GM19372 (cell line): Measurements from ENCODE around the gene HLCS.
"Not testable (repeated sequence)": the region's sequence is repeated elsewhere in the genome, so short reads cannot be mapped to it uniquely, and the experiment has no call there.

Experiments used
- ATAC-seq: cut with Tn5 transposase; IDR thresholded peaks from one replicate; pipeline ENCODE4 v1.9.1; 2021; ENCODE audit warnings: mild to moderate bottlenecking, low read depth, moderate library complexity; ENCODE audit not compliant: unreplicated experiment

Gene HLCS

DNA sequence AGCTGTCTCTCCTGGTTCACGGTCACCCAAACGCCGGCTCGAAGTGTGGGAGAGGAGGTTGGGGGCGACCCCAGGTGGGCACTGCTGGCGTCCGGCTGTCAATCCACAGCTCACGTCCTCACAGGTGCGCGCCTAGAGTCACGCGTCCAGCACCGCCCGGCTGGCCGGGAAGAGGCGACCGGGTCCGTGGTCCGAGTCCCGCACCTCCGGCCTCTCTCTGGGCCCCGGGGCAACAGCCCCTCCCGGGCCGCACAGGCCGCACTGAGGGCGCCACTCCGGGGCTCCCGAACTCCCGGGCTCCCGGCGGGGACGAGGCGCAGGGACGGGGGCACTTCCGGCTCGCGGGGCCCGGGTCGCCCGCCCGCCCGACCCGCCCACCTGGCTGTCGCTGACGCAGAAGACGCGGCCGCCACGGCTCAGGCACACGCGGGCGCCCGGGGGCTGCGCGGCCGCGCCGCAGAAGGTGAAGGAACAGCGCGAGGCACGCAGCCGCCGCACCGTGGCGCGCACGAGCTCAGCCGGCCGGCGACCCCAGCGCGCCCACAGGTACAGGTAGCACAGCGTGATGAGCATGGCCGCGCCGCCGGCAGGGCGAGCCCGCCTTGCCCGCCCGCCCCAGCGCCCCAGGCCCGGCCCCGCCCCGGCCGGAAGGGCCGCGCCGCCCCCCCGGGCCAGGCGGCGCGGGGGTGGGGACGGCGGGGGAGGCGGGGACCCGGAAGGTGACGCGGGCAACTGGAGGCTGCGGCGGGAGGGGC, at the start of gene HLCS:
Gene HLCS (minus strand): TSS at position 604 of the 755 bp plus-strand sequence. CDS start 31 bp downstream, at position 573.
- ATAC-seq: peak; percentile 86

DNA sequence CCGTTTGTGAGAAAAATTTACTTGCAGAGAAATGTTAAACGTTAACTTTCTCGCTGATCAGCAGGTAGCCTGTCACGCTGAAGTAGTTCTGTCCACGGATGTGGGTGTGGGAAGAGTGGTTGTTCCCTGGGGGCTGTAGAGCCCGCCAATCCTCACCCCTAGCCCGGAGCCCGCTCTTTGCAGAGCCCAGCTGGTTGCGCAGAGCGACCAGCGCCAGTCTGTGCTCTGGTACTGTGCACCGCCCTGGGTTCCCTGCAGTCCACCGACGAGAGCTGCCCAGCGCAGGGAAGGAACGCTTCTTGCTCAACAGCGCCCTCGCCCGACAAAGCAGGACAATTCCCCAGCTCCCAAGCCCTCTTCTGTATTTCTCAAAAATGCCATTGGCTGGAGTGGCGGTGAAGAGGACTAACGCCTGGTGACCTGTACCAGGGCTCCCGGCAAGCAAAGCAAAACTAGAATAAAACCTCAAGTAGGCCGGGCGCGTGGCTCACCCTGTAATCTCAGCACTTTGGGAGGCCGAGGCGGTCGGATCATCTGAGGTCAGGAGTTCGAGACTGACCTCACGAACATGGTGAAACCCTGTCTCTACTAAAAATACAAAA, 43.4 kb upstream of the HLCS start:
- ATAC-seq: peak; percentile 83

DNA sequence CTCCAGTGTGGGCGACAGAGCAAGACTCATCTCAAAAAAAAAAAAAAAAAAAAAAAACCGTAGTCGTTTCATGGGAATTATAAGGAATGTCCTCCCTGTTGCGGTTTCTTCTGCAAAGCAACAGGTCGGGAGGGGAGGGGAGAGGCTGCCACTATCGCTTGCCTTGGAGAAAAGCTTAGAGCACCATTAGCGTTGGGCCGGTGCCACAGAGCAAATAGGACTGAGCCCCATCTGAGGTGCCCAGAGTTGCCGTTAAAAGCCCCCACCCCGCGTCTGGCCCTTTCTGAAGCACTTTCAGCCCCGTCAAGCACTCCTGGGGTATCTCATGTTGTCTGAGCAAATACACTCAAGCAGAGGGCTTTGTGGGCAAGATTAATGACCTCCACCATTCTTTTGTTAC, 42.3 kb upstream of the HLCS start:
- ATAC-seq: no peak

DNA sequence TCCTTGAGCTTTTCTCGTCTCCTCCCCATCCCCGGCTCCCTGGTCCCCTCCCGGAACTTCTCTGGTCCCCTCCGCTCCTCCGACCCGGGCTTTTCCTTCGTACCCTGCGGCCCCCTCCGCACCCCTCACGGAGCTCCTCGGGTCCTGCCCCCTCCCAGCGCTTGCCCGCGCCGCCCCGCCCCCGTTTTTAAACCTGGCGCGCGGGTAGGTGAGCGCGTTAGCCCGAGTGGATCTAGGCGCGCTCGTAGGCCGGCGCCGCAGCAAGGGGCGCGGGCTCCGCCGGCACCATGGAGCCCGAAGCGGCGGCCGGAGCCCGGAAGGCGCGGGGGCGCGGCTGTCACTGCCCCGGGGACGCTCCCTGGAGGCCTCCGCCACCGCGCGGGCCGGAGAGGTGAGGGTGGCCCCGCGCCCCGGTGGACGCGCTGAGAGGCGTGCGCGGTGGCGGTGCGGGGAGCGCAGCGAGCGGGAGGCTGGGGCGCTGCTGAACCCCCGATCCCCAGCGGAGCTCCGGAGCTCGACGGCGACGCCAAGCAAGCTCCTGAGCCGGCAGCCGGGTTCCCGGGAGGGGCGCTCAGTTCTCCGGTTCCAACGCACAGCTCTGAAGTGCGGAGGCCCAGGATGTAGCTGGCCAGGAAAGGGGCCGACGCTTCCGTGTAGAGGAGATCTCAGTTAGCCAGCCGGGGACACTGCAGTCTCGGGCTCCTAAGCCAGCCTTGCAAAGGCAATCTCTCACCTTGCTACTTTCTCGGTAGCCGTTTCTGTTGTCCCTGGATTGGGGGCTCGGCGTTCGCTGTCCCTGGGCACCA, 40.2 kb upstream of the HLCS start, which contains the start of gene RIPPLY3:
Gene RIPPLY3 (plus strand): TSS at position 217 of the 806 bp plus-strand sequence. CDS start 71 bp downstream, at position 288.
- no peak for ATAC-seq

DNA sequence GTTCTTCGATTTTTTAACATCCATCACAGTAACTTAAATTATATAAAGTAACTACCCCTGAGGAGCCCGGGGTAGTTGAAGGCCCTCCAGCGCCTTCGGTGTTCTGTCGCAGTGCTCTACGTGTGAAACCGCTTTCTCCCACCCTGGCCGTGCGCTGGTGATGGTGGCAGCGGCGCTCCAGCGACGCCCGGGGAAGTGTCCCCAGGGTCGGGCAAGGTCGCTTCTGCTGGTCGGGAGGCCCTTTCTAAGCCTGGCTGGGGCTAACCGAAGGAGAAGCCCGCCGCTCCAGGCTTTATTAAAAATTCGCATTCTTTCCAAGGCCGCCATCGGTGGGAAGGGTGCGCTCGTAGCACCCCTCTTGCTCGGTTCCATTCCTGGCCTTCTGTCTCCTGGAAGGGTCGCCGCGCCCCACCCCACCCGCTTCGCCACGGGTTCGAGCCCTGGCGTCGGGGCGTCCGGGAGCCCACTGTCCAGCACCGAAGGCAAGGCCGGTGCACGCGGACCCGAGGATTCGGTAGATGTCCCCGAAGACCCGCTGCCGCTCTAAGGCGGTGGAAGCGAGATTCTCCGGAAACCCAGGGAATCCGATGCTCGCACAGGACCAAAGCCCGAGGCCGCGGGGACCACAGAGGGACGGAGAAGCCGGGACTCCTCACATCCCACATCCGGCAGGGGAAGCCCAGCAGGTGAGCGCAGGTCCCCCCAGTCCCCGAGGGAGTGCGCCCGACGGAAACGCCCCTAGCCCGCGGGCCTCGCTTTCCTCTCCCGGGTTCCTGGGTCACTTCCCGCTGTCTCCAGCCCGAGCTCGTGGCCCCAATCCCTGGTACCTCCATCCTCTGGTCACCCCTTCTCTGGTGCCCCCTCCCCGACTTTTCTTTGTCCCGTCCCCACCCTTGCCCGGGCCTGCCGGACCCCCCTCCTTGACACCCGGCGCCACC, 39.3 kb upstream of the HLCS start:
- ATAC-seq: no peak

GRCh38 chr21:37003917-37004316, 37.4 kb upstream of the HLCS start:
- ATAC-seq: not testable (repeated sequence)

DNA sequence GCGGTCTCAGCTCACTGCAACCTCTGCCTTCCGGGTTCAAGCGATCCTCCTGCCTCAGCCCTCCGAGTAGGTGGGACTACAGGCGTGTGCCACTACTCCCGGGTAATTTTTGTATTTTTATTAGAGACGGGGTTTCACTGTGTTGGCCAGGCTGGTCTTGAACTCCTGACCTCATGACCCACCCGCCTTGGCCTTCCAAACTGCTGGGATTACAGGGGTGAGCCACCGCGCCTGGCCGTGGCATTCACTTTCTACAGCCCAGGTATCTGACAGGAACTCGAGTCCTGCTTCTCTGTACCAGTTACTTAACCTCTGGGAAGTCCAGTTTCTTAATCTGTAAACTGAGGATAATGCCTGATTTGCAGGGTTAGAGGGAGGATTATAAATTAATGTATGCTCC, 36.4 kb upstream of the HLCS start:
- ATAC-seq: not testable (repeated sequence)

DNA sequence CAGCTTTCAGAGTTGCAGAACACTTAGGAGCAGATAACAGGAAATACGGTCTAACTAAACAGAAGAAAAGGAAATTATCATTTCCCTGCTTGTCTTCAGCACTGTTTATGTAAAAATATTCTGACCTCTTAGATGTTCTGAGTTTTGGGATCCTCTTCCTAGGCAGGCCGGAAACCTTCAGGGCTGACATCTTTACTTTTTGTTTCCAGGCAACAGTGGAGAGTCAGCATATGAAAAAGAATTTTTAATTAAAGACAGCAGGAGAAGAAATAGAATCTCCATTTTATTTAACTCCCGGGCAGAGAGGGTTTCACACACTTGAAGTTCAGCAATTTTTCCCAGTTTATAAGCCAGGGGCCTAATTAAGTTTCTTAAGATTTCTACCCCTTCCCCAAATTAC, 35.0 kb upstream of the HLCS start:
- no peak for ATAC-seq

DNA sequence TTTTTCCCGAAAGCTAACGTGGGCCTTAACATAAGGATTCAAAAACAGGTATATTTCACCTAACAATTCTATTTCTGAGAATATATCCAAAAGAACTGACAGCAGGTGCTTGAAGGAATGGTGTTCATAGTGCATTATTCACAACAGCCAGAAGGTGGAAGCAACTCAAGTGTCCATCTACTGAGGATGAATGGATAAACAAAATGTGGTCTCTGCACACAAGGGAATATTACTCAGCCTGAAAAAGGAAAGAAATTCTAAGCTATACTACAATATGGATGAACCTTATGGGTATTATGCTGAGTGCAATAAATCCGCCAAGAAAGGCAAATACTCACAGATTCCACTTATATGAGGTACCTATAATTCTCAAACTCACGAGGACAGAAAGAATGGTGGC, 33.9 kb upstream of the HLCS start:
- ATAC-seq: no peak

GRCh38 chr21:36999131-36999898, 32.8 kb upstream of the HLCS start:
- ATAC-seq: no peak

GRCh38 chr21:36995285-36995684, 28.8 kb upstream of the HLCS start:
- not testable (repeated sequence) for ATAC-seq

- no peak for ATAC-seq
Measured at GRCh38 chr21:36994501-36995158, 28.2 kb upstream of the HLCS start.

DNA sequence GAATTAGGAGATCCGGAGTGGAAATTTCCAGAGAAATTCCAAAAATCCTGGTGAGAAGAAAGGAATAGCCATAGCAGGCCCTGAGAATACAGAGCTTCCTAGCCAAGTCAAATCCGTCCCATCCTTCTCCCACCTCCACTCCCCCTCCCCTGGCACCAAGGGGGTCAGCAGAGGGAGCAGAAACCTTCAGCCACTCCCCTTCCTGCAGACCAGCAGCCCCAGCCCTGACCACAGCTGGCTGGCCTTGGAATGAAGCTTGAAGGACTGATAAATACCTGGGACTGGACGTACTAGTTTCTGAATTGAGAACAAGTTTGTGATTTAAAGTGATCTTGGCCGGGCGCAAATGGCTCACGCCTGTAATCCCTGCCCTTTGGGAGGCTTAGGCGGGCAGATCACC, 26.2 kb upstream of the HLCS start:
- ATAC-seq: no peak

- no peak for ATAC-seq
Measured at GRCh38 chr21:36990508-36991205, 24.2 kb upstream of the HLCS start.

DNA sequence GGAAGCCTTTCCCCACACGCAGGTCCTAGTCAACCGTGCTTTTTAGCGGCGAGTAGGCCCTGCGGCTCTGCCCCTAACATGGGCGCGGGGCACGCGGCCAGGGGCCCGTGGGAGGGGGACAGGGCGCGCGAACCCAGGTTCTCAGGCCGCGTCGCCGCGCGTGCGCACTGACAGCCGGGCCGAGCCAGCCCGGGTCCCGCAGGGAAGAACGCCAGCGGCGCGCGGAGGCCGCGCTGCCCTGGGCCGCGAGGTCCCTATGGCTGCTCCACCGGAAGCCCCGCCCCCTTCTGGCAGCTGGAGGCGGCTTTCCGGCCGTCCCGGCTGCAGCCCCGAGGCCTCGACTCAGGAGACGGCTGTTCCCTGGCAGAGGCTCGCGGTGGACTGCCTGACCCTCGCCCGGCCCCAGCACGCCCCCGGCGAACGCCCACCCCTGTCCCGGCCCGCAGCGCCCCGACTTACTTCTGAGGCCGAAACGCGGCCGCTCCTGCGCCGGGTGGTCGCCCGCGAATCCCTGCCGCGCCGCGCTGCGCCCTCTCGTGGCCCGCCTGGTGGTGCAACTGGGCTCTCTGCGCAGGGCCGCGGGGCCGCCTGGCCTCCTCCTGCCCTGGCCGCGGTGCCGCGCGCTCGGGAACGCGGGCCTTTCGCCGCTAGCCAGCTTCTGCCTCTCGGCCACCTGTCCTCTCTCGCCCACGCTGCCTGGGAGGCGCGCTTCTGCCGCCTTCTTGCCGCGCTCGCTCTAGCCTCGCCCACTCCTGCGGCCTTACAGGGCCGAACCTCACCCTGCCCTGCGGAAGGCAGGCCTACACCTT, 23.4 kb upstream of the HLCS start:
- peak; percentile 91 for ATAC-seq

DNA sequence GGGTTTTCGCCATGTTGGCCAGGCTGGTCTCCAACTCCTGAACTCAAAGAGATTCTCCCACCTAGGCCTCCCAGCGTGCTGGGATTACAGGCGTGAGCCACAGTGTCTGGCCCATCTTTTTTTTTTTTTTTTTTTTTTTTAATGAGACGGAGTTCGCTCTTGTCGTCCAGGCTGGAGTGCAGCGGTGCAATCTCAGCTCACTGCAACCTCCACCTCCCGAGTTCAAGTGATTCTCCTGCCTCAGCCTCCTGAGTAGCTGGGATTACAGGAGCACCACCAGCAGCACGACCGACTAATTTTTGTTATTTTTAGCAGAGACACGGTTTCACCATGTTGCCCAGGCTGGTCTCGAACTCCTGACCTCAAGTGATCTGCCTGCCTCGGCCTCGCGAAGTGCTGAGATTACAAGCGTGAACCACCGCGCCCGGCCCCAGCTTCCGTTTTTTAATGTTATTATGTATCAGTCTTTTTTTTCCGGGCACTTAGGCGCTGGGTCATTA, 22.8 kb upstream of the HLCS start:
- ATAC-seq: not testable (repeated sequence)

DNA sequence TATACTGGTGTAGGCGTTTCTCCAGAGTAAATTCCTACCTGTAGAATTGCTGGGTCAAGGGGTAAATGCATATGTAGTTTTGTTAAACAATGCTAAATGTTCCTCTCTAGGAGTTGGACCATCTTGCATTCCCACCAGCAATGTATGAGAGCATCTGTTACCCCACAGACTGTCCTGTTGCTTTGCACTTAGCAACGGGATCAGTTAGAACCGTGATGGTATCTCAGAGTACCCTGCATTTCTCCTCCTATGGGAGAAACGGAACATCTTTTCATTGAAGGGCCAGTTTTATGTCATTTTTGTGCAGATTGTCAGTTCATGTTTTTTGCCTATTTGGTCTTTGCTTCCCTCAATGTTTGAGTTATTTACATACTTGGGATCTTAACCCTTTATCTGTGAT, 22.1 kb upstream of the HLCS start:
- no peak for ATAC-seq
